Loucy (cell line): ENCODE results near the gene GNPNAT1.

ENCODE experiments used
- CTCF ChIP-seq: fragments of 200-600 bp; sonication (generic); conservative IDR thresholded peaks from 2 replicates; pipeline ENCODE4 v1.5.1; 2014; ENCODE audit warnings: mild to moderate bottlenecking, antibody characterized with exemption, low read length
- EZH2phosphoT487 ChIP-seq: fragments of 200-600 bp; IDR thresholded peaks from 2 replicates; pipeline ENCODE4 v1.6.1; 2018; ENCODE audit warnings: antibody characterized with exemption, mild to moderate bottlenecking, moderate library complexity, borderline replicate concordance

GRCh38 chr14:52833891-52834290 lies 42.5 kb upstream of the GNPNAT1 start:
- TF ChIP-seq CTCF (no peak), EZH2phosphoT487 (no peak)
